ENCODE data around the gene SIKE1. TPM values are rescaled to one million over a fixed set of nuclear protein-coding genes. Genes with fewer than 3 reads are reported as not detected.
"Not testable (repeated sequence)": the region's sequence is repeated elsewhere in the genome, so short reads cannot be mapped to it uniquely, and the experiment has no call there.

The SIKE1 gene
- 10 to 100 TPM; 69.7 to 70.0 TPM for total RNA-seq

DNA sequence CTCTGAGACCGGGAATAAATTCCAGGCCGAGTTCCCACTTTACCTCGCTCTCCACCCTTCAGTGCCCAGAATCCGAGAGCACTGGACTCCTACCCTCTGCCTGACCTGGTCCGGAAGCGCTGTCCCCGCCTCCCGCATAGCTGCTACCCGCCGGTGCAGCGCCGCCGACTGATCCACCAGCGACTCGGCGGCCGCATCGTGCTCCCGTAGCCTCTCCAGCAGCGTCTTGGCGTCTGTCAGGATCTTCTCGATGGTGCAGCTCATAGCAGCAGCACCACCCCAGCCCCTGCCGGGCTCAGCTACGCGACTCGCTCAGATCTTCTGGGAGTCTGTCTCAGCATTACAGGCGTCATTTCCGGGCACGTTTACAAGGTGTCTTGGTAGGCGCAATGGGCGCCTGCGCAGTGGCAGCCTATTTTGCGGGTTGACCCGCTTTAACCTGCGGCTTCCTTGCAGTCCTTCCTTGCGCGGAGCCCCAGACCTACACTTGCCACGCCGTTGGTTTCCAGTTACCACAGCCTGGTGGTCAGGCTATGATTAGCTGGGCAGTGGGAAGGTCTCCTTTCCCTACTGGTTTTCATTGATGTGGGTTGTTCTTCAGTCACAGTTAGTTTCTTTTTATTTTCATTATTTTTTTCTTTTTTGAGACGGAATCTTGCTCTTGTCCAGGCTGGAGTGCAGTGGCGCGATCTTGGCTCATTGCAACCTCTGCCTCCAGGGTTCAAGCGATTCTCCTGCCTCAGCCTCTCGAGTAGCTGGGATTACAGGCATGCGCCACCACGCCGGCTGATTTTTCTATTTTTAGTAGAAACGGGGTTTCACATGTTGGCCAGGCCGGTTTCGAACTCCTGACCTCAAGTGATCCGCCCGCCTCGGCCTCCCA is at the start of gene SIKE1:
Gene SIKE1, minus strand, starts transcription at position 342 of the 883 bp plus-strand sequence. Its CDS starts 78 bp downstream, at position 264.
- POLR2A ChIA-PET = interaction anchor here (0.6 to 1.8 kb wide), 6 partner anchors 21 to 1824 kb away, joined by 3 to 8 read pairs (median 3); partner anchors contain the start of gene CSDE1
- CTCF ChIA-PET = no interaction called here

DNA sequence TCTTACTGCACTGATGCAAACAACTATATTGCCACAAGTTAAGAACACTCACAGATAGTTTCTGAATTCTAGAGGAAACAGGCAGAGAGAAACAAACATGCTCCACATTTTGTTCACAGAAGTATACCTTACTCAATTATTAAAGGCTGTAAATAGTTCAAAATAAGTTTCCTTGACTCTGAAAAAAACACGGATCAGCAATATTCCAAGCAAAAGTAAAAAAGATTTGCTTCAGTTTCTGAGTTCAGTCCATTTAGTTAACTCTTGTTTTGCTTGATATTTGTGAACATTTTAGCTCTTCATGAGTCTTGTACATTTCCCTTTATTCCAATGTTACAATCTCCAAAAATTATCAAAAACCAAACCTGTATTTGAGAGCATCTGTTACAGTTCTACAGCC is 49.6 kb upstream of the SIKE1 start:
- POLR2A ChIA-PET = not testable (repeated sequence)

DNA sequence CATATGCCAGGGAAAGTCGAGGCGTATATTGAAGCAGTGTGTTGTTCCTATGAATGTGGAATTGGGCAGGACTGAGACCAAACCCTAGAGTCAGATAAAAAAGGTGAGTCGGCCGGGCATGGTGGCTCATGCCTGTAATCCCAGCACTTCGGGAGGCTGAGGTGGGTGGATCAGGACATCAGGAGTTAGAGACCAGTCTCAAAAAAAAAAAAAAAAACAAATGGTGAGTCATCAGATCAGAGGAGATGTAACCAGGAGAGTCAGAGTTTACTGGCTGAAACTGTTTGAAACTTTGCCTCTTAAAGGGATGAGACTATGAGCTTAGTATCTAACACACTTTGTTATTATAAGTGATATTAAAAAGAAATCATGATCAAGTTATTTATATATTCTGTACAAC is 47.8 kb upstream of the SIKE1 start:
- ChIA-PET CTCF (no interaction called here), POLR2A (no interaction called here)

More for the DNA sequence above, 49.6 kb upstream of the SIKE1 start:
- CTCF ChIA-PET = not testable (repeated sequence)

DNA sequence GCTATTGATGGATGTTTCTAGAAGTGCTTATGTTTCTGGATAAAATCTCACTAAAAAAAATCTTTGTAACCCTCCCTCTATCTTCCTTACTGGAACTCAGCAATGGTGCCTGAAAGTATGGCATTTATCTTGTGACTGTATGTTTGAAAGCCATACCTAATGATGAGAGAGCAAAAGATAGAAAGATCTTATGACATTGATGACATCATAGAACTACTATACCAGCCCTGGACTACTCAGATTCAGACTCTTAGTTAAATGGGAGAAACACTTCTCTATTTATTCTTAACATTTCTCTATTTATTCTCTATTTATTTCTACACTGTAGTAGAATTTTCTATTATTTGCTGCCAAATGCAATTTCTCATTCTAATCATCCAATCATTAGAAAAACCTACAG is 41.5 kb upstream of the SIKE1 start:
- ChIA-PET POLR2A (no interaction called here), CTCF (interaction anchor here (0.5 kb wide), 1 partner anchor 798 kb away, joined by 3 read pairs; no protein-coding TSS in a partner anchor)

DNA sequence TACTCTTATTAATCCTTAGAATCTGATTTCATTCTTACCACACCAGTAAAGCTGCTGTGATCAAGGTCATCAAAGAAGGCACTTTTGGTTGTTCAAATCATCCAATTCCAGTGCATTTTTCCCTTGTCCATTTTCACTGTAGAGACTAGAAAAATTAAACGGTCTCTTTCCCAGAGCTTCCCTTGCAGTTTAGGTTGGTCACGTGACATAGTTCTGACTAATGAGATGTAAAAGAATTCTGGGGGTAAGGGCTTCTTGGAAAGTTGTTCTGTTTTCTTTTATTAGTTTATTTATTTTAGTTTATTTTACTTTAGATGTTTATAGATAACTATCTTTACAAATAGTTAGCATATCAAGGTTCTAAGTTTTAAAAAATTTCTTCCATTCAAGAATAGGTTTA is 39.9 kb upstream of the SIKE1 start:
- CTCF ChIA-PET = no interaction called here
- POLR2A ChIA-PET = no interaction called here

DNA sequence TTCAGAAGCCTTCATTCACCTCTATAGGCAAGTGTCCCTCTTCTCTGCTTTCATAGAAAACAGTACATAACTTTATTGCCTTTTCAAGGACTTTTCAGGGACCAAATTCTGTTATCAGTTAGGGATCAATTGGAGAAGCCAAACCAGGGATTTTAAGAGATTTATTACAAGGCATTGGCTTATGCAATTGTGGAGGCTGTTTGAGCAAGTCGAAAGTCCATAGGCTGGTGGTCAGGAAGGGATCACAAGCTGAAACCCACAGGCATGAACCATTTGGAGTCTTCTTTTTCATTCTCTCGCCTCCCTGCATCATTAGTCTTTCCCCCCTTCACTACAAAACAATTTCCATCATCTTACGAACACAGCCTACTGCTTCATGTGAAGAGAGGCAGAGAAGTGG is 39.4 kb upstream of the SIKE1 start:
- CTCF ChIA-PET = no interaction called here

DNA sequence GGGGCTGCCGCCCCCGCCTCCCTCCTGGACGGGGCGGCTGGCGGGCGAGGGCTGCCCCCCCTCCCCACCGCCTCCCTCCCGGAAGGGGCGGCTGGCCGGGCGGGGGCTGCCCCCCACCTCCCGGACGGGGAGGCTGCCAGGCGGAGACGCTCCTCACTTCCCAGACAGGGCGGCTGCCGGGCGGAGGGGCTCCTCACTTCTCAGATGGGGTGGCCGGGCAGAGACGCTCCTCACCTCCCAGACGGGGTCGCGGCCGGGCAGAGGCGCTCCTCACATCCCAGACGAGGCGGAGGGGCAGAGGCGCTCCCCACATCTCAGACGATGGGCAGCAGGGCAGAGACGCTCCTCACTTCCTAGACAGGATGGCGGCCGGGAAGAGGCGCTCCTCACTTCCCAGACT is 24.0 kb upstream of the SIKE1 start:
- POLR2A ChIA-PET, CTCF ChIA-PET: not testable (repeated sequence)

More for the DNA sequence above, 39.4 kb upstream of the SIKE1 start:
- POLR2A ChIA-PET = no interaction called here

DNA sequence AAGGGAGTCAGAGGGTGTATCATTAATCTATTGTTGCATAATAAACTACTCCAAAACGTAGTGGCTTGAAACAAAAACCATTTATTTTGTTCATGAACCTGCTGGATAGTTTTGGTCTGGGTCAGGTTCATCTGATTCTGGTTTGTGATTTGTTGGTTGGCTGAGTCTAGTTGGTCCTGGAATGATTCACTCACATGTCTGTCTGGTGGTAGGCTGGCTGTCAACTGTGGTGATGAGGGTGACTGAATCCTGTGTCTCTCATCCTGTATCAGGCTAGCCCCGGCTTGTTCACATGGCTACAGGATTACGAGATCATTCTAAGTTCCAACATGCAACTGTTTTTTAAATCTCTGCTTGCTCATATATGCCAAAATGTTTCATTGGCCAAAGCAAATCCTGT is 22.5 kb upstream of the SIKE1 start:
- ChIA-PET CTCF (no interaction called here), POLR2A (no interaction called here)

DNA sequence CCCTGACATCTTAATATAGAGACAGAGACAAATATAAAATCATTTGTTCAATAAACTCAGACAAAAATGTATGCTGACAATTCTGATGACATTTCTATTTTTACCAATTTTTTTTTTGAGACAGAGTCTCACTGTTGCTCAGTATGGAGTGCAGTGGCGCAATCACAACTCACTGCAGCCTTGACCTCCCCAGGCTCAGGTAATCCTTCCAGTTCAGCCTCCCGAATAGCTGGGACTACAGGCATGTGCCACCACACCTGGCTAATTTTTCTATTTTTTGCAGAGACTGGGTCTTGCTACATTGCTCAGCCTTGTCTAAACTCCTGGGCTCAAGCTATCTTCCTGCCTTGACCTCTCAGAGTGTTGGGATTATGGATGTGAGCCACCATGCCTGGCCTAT is 13.6 kb upstream of the SIKE1 start:
- CTCF ChIA-PET = no interaction called here
- POLR2A ChIA-PET = no interaction called here

DNA sequence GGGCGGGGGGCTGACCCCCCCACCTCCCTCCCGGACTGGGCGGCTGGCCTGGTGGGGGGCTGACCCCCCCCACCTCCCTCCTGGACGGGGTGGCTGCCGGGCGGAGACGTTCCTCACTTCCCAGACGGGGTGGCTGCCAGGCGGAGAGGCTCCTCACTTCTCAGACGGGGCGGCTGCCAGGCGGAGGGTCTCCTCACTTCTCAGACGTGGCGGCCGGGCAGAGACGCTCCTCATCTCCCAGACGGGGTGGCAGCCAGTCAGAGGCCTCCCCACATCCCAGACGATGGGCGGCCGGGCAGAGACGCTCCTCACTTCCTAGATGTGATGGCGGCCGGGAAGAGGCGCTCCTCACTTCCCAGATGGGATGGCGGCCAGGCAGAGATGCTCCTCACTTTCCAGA is 10.1 kb upstream of the SIKE1 start:
- POLR2A ChIA-PET, CTCF ChIA-PET: not testable (repeated sequence)

DNA sequence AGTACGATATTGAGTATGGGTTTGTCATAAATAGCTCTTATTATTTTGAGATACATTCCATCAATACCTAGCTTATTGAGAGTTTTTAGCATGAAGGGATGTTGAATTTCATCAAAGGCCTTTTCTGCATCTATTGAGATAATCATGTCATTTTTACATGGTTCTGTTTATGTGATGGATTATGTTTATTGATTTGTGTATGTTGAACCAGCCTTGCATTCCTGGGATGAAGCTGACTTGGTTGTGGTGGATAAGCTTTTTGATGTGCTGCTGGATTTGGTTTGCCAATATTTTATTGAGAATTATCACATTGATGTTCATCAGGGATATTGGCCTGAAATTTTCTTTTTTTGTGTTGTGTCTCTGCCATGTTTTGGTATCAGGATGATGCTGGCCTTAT is 6.0 kb upstream of the SIKE1 start:
- CTCF ChIA-PET, POLR2A ChIA-PET: not testable (repeated sequence)

DNA sequence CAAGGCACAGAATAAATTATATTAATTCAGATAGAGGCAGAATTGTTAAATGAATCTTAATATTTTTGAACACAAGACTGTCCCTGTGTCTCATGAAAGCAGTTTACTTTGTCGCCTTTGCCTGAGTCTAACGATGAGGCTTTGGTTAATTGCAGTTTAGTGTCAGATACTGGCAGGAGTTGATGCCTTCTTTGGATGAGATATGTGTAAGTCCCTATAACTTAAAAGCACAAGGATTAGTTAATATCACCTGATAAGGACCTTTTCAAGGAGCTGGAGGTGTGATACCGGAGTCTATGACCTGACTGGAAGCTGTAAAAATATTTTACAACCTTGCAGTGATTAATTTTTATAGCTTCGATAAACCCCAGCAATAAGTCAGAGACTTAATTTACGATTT is 2.0 kb upstream of the SIKE1 start:
- POLR2A ChIA-PET = no interaction called here
- CTCF ChIA-PET = no interaction called here

DNA sequence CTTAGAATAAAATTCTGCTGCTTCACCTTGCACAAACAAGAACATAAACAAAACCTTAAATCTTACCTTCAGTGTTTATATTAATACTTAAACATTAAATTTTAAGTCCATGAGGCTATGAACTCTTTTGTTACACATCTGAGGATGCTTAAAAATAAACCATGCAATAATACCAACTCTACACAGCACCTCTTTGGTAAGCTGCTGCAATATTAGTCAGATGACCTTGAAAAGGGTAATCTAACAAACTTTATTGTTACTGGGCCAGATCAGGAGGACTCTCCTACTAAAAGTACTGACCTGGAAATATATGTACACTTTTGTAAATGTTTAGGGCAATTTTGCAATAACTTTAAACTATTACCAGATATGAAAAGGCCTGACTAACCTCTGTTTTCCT is 763 bp downstream of the SIKE1 start:
- ChIA-PET POLR2A (interaction anchor here (0.6 to 1.1 kb wide), 2 partner anchors 20 to 168 kb away, joined by 3 read pairs; no protein-coding TSS in a partner anchor), CTCF (no interaction called here)

DNA sequence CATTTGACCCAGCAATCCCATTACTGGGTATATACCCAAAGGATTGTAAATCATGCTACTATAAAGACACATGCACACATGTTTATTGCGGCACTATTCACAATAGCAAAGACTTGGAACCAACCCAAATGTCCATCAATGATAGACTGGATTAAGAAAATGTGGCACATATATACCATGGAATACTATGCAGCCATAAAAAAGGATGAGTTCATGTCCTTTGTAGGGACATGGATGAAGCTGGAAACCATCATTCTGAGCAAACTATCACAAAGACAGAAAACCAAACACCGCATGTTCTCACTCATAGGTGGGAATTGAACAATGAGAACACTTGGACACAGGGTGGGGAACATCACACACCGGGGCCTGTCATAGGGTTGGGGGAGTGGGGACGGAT is 3.8 kb downstream of the SIKE1 start:
- CTCF ChIA-PET, POLR2A ChIA-PET: not testable (repeated sequence)

DNA sequence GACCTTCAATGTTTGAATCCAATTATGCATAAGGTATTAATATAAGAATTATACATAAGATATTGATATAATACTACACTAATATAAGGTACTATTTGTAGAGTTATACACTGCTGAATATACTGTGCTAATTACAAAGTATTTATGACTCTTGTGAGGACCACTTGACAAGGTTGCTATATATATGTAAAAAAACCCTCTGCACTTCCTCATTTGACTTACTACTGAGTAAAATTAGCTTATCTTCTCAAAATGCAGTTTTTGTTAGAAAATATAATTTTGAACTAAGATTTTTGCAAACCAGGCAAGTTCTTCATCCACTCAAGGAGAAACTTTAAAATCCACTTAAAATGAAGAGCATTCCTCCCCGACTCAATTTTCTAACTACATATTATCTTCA is 8.5 kb downstream of the SIKE1 start:
- CTCF ChIA-PET = no interaction called here
- POLR2A ChIA-PET = no interaction called here

DNA sequence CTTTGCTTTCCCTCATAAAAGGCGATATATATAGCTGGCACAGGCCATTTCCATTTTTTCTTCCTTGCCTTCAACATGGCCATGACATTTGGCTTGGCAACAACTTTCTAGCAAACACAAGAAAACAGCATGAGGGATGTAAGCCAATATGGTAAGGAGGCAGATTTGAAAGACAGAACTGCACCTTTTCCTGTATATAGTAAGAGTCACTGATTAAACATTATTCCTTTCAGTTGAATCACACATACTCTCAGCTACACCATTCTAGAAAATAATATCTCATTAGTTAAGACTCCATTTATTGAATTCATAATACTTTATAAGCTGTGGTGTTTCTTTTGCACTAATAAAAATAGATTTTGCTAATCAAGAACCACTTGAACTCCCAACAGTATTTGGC is 9.5 kb downstream of the SIKE1 start:
- POLR2A ChIA-PET = no interaction called here
- CTCF ChIA-PET = no interaction called here

DNA sequence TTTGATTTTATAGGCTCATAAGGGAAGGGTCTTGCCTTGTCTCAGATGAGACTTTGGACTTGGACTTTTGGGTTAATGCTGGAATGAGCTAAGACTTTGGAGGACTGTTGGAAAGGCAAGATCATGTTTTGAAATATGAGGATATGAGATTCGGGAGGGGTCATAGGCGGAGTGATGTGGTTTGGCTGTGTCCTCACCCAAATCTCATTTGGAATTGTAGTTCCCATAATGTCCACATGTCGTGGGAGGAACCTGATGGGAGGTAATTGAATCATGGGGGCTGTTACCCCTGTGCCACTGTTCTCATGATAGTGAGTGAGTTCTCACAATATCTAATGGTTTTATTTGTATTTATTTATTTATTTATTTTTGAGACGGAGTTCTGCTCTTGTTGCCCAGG is 15.8 kb downstream of the SIKE1 start:
- ChIA-PET CTCF (no interaction called here), POLR2A (no interaction called here)

DNA sequence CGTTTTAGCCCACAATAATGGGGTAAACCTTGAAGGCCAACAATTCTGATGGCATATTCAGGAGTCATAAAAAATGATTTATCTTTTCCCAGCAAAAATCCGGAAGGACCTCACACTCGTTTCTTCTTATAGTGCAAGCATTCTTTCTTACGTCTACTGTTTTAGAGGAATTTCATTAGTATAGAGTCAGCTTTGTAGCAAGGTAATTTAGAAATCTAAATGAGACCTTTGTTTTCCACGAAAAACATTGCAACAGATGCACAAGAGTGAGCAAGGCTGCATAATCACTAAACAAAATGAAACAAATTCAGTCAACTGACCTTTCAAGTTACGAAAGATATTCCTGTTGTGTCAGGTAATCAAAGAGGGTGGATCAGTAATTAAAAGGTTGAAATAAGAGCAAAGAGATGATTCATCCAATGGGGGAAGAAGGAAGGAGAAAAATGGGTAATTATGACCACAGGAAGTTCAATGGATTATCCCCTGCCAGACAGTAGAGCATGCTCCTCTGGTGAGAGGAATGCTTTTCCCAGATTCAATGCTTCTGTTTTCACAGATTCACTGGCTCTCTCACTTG is 22.1 kb downstream of the SIKE1 start:
- ChIA-PET POLR2A (interaction anchor here (0.9 to 1.0 kb wide), 2 partner anchors 23 to 247 kb away, joined by 3 to 8 read pairs; partner anchors contain the start of gene SIKE1), CTCF (no interaction called here)

DNA sequence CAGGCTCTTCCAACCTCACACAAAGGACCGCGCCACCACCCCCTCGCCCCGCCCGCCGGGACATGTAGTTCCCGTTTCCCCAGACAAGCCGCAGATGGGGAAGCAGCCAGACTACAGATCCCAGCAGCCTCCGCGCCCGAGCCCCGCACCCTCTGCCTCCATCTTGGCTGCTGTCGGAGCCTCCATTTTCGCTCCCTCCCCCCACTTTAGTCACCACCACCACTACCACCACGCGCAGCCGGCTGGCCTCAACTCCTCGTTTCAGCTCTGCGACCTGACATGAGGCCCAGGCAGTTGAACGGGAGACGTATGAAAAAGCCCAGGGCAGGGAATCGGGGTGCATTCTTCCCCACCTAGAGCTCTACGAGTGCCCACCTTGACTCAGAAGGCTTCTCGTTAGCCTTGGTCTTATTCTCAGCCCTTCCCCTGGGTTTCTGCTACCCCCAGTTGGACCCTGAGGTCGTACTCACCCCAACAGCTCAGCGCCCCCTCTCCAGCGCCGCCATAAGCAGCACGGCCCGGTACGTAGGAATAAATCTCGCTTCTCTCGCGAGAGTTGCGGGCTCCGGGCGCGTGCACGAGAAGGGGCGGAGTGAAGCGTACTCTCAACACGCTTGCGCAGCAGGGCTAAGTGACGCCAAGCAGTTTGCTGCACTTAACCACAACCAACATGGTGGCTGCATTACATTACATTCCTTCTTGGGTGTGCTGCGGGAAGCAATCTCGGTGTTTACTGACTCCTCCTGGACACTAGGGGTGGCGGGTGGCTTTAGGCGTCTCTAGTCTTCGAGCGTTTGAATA is 22.8 kb downstream of the SIKE1 start, which contains the start of gene CSDE1:
Gene CSDE1, minus strand, starts transcription at position 530 of the 801 bp plus-strand sequence. CDS start 18,094 bp downstream, outside the sequence.
- POLR2A ChIA-PET = interaction anchor here (0.9 to 1.0 kb wide), 2 partner anchors 23 to 246 kb away, joined by 3 to 8 read pairs; partner anchors contain the start of gene SIKE1
- CTCF ChIA-PET = interaction anchor here (0.7 kb wide), 1 partner anchor 17 kb away, joined by 3 read pairs; no protein-coding TSS in a partner anchor

DNA sequence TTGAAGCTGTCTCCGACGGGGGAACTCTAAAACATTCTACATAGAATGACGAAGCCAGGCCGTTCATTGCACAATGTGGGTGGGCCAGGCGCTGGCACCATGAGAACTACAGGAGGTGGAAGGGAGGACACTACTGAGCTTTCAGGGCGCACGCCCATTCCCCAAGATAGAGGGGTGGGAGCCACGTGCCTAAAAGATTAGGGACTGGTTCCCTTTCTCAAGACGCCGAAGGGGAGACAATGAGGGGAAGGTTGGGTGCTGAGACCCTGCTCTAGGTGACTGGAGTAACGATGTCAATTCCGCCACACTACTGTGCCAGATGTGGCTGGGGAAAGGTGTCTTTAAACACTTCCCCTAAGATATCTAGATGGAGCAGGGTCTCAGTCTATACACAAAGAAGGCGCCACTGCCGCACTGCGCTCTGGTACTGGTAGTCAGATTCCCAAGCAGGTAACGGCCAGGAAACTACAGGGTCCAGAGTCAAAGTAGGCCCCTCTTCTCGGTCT is 23.5 kb downstream of the SIKE1 start:
- ChIA-PET CTCF (interaction anchor here (0.7 kb wide), 1 partner anchor 18 kb away, joined by 3 read pairs; no protein-coding TSS in a partner anchor), POLR2A (interaction anchor here (1.0 kb wide), 1 partner anchor 245 kb away, joined by 3 read pairs; no protein-coding TSS in a partner anchor)

Measured in activated CD8-positive, alpha-beta memory T cell treated with anti-CD3 and anti-CD28 coated beads for 36 hours (primary cell).